RWPE1 (cell line): ENCODE measurements around the gene BABAM2.
"Not testable (repeated sequence)": the region's sequence is repeated elsewhere in the genome, so short reads cannot be mapped to it uniquely, and the experiment has no call there.

ENCODE experiments used
- CTCF ChIA-PET: fragments of 350-600 bp; sonication (Branson Sonifier 250); formaldehyde crosslinking; extraction: SDS; loops from one replicate; lab custom pipeline; 2021; lab: Yijun Ruan, JAX
- POLR2A ChIA-PET: fragments of 400-600 bp; formaldehyde crosslinking; extraction: SDS; loops from one replicate; lab custom pipeline; 2020; ENCODE audit warnings: antibody characterized with exemption; ENCODE audit not compliant: low non-redundant PET; lab: Yijun Ruan, JAX
- DNase-seq: peaks from one replicate; pipeline ENCODE4 v3.0.0; 2012; ENCODE audit warnings: low spot score
- H3K27ac ChIP-seq: fragments of 450-650 bp; 2 replicates; pipeline ENCODE4 v1.5.1; 2017
- CTCF ChIP-seq: fragments of 450-650 bp; conservative IDR thresholded peaks from 2 replicates; pipeline ENCODE4 v1.5.1; 2017; ENCODE audit warnings: low read depth, mild to moderate bottlenecking

Gene BABAM2

GRCh38 chr2:28332696-28333095 lies 442.2 kb downstream of the BABAM2 start:
- no peak for TF ChIP-seq CTCF
- no peak for DNase-seq
- ChIA-PET POLR2A (no interaction called here), CTCF (no interaction called here)
- 0 out of 2 replicates have a peak overlapping the region, but pooled peaks have one; percentile 2 for H3K27ac ChIP-seq

- ChIA-PET CTCF (interaction anchor here (0.6 to 0.7 kb wide), 2 partner anchors 397 to 629 kb away, joined by 3 read pairs; no protein-coding TSS in a partner anchor), POLR2A (no interaction called here)
- no peak overlapping the region for H3K27ac ChIP-seq
- no peak for DNase-seq
- no peak for TF ChIP-seq CTCF
These were observed 443.3 kb downstream of the BABAM2 start for GRCh38 chr2:28333606-28334526.

- no peak for DNase-seq
- TF ChIP-seq CTCF = no peak
- H3K27ac ChIP-seq = no peak overlapping the region
- POLR2A ChIA-PET = no interaction called here
- CTCF ChIA-PET = interaction anchor here (0.6 kb wide), 1 partner anchor 397 kb away, joined by 3 read pairs; no protein-coding TSS in a partner anchor
These were observed 444.0 kb downstream of the BABAM2 start for GRCh38 chr2:28334527-28334894.

GRCh38 chr2:28335265-28335664 lies 444.7 kb downstream of the BABAM2 start:
- DNase-seq, CTCF ChIA-PET, H3K27ac ChIP-seq: not testable (repeated sequence)
- POLR2A ChIA-PET = interaction anchor here (0.6 kb wide), 1 partner anchor 22 kb away, joined by 3 read pairs; no protein-coding TSS in a partner anchor

GRCh38 chr2:28335666-28336065 lies 445.1 kb downstream of the BABAM2 start:
- TF ChIP-seq CTCF = no peak
- H3K27ac ChIP-seq = no peak overlapping the region
- POLR2A ChIA-PET = interaction anchor here (0.6 kb wide), 1 partner anchor 22 kb away, joined by 3 read pairs; no protein-coding TSS in a partner anchor
- CTCF ChIA-PET = no interaction called here
- no peak for DNase-seq

GRCh38 chr2:28336264-28336980 lies 445.9 kb downstream of the BABAM2 start:
- no peak for TF ChIP-seq CTCF
- DNase-seq = no peak
- H3K27ac ChIP-seq = peak overlapping the region; percentile 81
- ChIA-PET POLR2A (no interaction called here), CTCF (interaction anchor here (0.7 kb wide), 1 partner anchor 653 kb away, joined by 4 read pairs; no protein-coding TSS in a partner anchor)
